HepG2 (cell line): ENCODE results near the gene MINDY2. TPM values are rescaled to one million over a fixed set of nuclear protein-coding genes. Genes with fewer than 3 reads are reported as not detected.

Experiments used
- AHR ChIP-seq: IDR thresholded peaks from 2 replicates; pipeline ENCODE4 v1.6.1; 2018; ENCODE audit warnings: missing genetic modification reagents, missing compliant biosample characterization
- ELF3 ChIP-seq: IDR thresholded peaks from 2 replicates; pipeline ENCODE4 v1.6.1; 2016; ENCODE audit warnings: missing genetic modification reagents, missing compliant biosample characterization
- FOXO4 ChIP-seq: sonication (generic); formaldehyde crosslinking; conservative IDR thresholded peaks from 2 replicates; pipeline ENCODE4 v1.8.1; 2023; ENCODE audit warnings: missing genetic modification reagents
- HES4 ChIP-seq: sonication (generic); formaldehyde crosslinking; IDR thresholded peaks from 2 replicates; pipeline ENCODE4 v1.9.0; 2021; ENCODE audit warnings: mild to moderate bottlenecking, missing genetic modification reagents, borderline replicate concordance
- MATR3 ChIP-seq: sonication (generic); formaldehyde crosslinking; IDR thresholded peaks from 2 replicates; pipeline ENCODE4 v1.4.0; 2020; ENCODE audit warnings: missing genetic modification reagents
- MTERF4 ChIP-seq: sonication (generic); formaldehyde crosslinking; IDR thresholded peaks from 2 replicates; pipeline ENCODE4 v1.8.0; 2023; ENCODE audit warnings: mild to moderate bottlenecking, missing genetic modification reagents
- MXD3 ChIP-seq: IDR thresholded peaks from 2 replicates; pipeline ENCODE4 v1.6.1; 2016; ENCODE audit warnings: mild to moderate bottlenecking, missing biosample characterization, missing genetic modification reagents
- PAX8 ChIP-seq: sonication (generic); formaldehyde crosslinking; IDR thresholded peaks from 2 replicates; pipeline ENCODE4 v1.8.0; 2022; ENCODE audit warnings: mild to moderate bottlenecking, missing genetic modification reagents, borderline replicate concordance
- RNF2 ChIP-seq: fragments of 450-650 bp; conservative IDR thresholded peaks from 2 replicates; pipeline ENCODE4 v1.6.1; 2016; ENCODE audit warnings: low read depth
- SALL2 ChIP-seq: sonication (generic); formaldehyde crosslinking; IDR thresholded peaks from 2 replicates; pipeline ENCODE4 v1.8.1; 2023; ENCODE audit warnings: mild to moderate bottlenecking, missing genetic modification reagents, inconsistent platforms
- SMAD3 ChIP-seq: sonication (generic); formaldehyde crosslinking; IDR thresholded peaks from 2 replicates; pipeline ENCODE4 v1.4.0; 2020; ENCODE audit warnings: missing genetic modification reagents
- SSRP1 ChIP-seq: IDR thresholded peaks from 2 replicates; pipeline ENCODE4 v1.6.1; 2016; ENCODE audit warnings: control low read depth
- TEAD3 ChIP-seq: optimal IDR thresholded peaks from 2 replicates; pipeline ENCODE3; 2016; ENCODE audit warnings: borderline replicate concordance
- THAP8 ChIP-seq: sonication (generic); formaldehyde crosslinking; IDR thresholded peaks from 2 replicates; pipeline ENCODE4 v1.5.1; 2020; ENCODE audit warnings: missing genetic modification reagents, mild to moderate bottlenecking, borderline replicate concordance
- THYN1 ChIP-seq: sonication (generic); formaldehyde crosslinking; IDR thresholded peaks from 2 replicates; pipeline ENCODE4 v1.8.1; 2023; ENCODE audit warnings: low read depth, mild to moderate bottlenecking, moderate library complexity, missing genetic modification reagents, borderline replicate concordance
- ZBTB33 ChIP-seq: sonication (generic); formaldehyde crosslinking; IDR thresholded peaks from 2 replicates; pipeline ENCODE4 v1.4.0; 2020; ENCODE audit warnings: missing genetic modification reagents
- ZFP37 ChIP-seq: sonication (generic); formaldehyde crosslinking; IDR thresholded peaks from 2 replicates; pipeline ENCODE4 v1.4.0; 2020; ENCODE audit warnings: missing genetic modification reagents, borderline replicate concordance
- ZNF274 ChIP-seq: sonication (generic); formaldehyde crosslinking; IDR thresholded peaks from 2 replicates; pipeline ENCODE4 v1.5.1; 2020; ENCODE audit warnings: mild to moderate bottlenecking, missing genetic modification reagents
- ZNF333 ChIP-seq: sonication (generic); formaldehyde crosslinking; IDR thresholded peaks from 2 replicates; pipeline ENCODE4 v1.4.0; 2020; ENCODE audit warnings: mild to moderate bottlenecking, missing genetic modification reagents, borderline replicate concordance
- ZNF572 ChIP-seq: sonication (generic); formaldehyde crosslinking; IDR thresholded peaks from 2 replicates; pipeline ENCODE4 v1.5.1; 2020; ENCODE audit warnings: mild to moderate bottlenecking, missing genetic modification reagents
- ZNF761 ChIP-seq: sonication (generic); formaldehyde crosslinking; conservative IDR thresholded peaks from 2 replicates; pipeline ENCODE4 v1.4.0; 2020; ENCODE audit warnings: mild to moderate bottlenecking, missing genetic modification reagents
- ZSCAN5A ChIP-seq: sonication (generic); formaldehyde crosslinking; IDR thresholded peaks from 2 replicates; pipeline ENCODE4 v1.8.0; 2022; ENCODE audit warnings: mild to moderate bottlenecking, missing genetic modification reagents, borderline replicate concordance
- polyA plus RNA-seq, 8 experiments: library from polyadenylated mRNA; depleted of rRNA in 3 of 8; stranded (reverse) in 7 of 8; unstranded in 1 of 8; fragments of >200 nt; fragmentation: Illumina TruSeq in 4 of 8; extraction: Trizol in 4 of 8; gene quantifications; 2 replicates each; pipeline versions ENCODE4 v1.2.1 to v1.2.3, GENCODE V29; 2011 to 2016; ENCODE audit warnings: low read depth in 4 of 8, missing spikeins in 1 of 8, mixed read lengths in 1 of 8; ENCODE audit not compliant: insufficient read depth in 1 of 8
- total RNA-seq, 5 experiments: library from RNA; depleted of rRNA; stranded (reverse); fragments of >200 nt; fragmentation: Illumina TruSeq; extraction: Trizol; gene quantifications; 2 replicates each; pipeline ENCODE4 v1.2.3, GENCODE V29; 2016; ENCODE audit warnings: low read depth in 1 of 5

The MINDY2 gene
- total and polyA plus RNA-seq, 2 of the 13 experiments (the other 11 are each of a cell fraction or from before 2014, with no cell fraction given) = 7.2 to 12.6 TPM

- no peak; the same call in 1 of the 2 replicates for TF ChIP-seq ZBTB33 (CRISPR knock-in tag)
- TF ChIP-seq MTERF4 (CRISPR knock-in tag) = 0 out of 2 replicates have a peak, but pooled peaks have one; percentile 65
- TF ChIP-seq MATR3 (CRISPR knock-in tag) = no peak
- TF ChIP-seq SSRP1 = 0 out of 2 replicates have a peak, but pooled peaks have one; percentile 26
- peak; percentile 73; the same call in 1 of the 2 replicates for TF ChIP-seq ZFP37 (CRISPR knock-in tag)
- TF ChIP-seq FOXO4 (CRISPR knock-in tag) = no peak
- TF ChIP-seq ZSCAN5A (CRISPR knock-in tag) = peak; percentile 77; the same call in 1 of the 2 replicates
- TF ChIP-seq ZNF572 (CRISPR knock-in tag) = 0 out of 2 replicates have a peak, but pooled peaks have one; percentile 40
- TF ChIP-seq ZNF333 (CRISPR knock-in tag) = no peak; the same call in 1 of the 2 replicates
- TF ChIP-seq RNF2 = peak; percentile 90
- 0 out of 2 replicates have a peak, but pooled peaks have one; percentile 90 for TF ChIP-seq ZNF761 (CRISPR knock-in tag)
- TF ChIP-seq ZNF274 = peak; percentile 65; the same call in 1 of the 2 replicates
- peak; percentile 91; the same call in 1 of the 2 replicates for TF ChIP-seq MXD3 (CRISPR knock-in tag)
- no peak; the same call in 1 of the 2 replicates for TF ChIP-seq THYN1 (CRISPR knock-in tag)
- TF ChIP-seq TEAD3 = peak; percentile 91
- TF ChIP-seq AHR (CRISPR knock-in tag) = peak; percentile 43; the same call in 1 of the 2 replicates
- TF ChIP-seq SMAD3 (CRISPR knock-in tag) = 0 out of 2 replicates have a peak, but pooled peaks have one; percentile 20
- peak; percentile 71 for TF ChIP-seq THAP8 (CRISPR knock-in tag)
- TF ChIP-seq ELF3 (CRISPR knock-in tag) = peak; percentile 34; the same call in 1 of the 2 replicates
- TF ChIP-seq SALL2 (CRISPR knock-in tag) = no peak; the same call in 1 of the 2 replicates
- TF ChIP-seq PAX8 = no peak; the same call in 1 of the 2 replicates
- peak; percentile 70; the same call in 1 of the 2 replicates for TF ChIP-seq HES4
Measured at GRCh38 chr15:58864602-58865424, 93.7 kb downstream of the MINDY2 start (continued).
